RWPE1 (cell line): ENCODE results near the gene PIGO.
A peak's percentile ranks its signal among the peaks of the same experiment; 100 is the strongest.

Experiments
- CTCF ChIA-PET: fragments of 350-600 bp; sonication (Branson Sonifier 250); formaldehyde crosslinking; extraction: SDS; loops from one replicate; lab custom pipeline; 2021; lab: Yijun Ruan, JAX
- POLR2A ChIA-PET: fragments of 400-600 bp; formaldehyde crosslinking; extraction: SDS; loops from one replicate; lab custom pipeline; 2020; ENCODE audit warnings: antibody characterized with exemption; ENCODE audit not compliant: low non-redundant PET; lab: Yijun Ruan, JAX
- DNase-seq: peaks from one replicate; pipeline ENCODE4 v3.0.0; 2012; ENCODE audit warnings: low spot score
- H3K27ac ChIP-seq: fragments of 450-650 bp; 2 replicates; pipeline ENCODE4 v1.5.1; 2017
- CTCF ChIP-seq: fragments of 450-650 bp; conservative IDR thresholded peaks from 2 replicates; pipeline ENCODE4 v1.5.1; 2017; ENCODE audit warnings: low read depth, mild to moderate bottlenecking

PIGO gene

GRCh38 chr9:35096035-35096849, at the start of gene PIGO:
PIGO (minus strand) TSS chr9:35096591; CDS start chr9:35095565, 1,026 bp downstream.
- peak; percentile 87 for DNase-seq
- ChIA-PET POLR2A (interaction anchor here (0.5 to 1.6 kb wide), 4 partner anchors 16 to 203 kb away, joined by 3 to 5 read pairs (median 4); partner anchors contain the start of gene FANCG), CTCF (interaction anchor here (0.6 to 4.0 kb wide), 9 partner anchors 10 to 1380 kb away, joined by 3 to 15 read pairs (median 5); partner anchors contain the start of genes FANCG and VCP)
- peak; percentile 99 for TF ChIP-seq CTCF
- H3K27ac ChIP-seq, result peak within 1 kb of the TSS; percentile 91

DNA sequence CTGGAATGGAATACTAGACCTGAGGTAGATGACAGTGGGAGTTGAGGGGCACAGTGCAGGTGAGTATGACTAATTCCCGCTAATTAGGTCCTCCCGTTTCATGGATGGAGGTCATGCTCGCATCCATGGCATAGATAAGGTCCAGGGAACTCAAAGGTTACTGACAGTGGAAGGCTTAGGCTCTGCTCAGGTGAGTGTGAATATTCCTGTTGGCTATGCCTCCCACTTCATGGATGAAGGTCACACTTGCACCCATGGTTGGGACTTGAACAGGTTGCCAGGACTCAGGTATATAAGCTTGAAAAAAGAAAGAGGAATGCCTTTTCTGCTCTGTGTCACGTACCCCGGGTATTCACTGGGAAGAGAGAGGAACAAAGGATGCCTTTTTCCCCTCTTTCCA, 45.6 kb upstream of the PIGO start:
- no peak for DNase-seq
- CTCF ChIA-PET, result interaction anchor here (0.6 kb wide), 1 partner anchor 37 kb away, joined by 9 read pairs; no protein-coding TSS in a partner anchor
- TF ChIP-seq CTCF, result no peak
- POLR2A ChIA-PET, result no interaction called here
- H3K27ac ChIP-seq, result no peak overlapping the region

- CTCF ChIA-PET, result interaction anchor here (0.7 kb wide), 1 partner anchor 1533 kb away, joined by 4 read pairs; no protein-coding TSS in a partner anchor
- DNase-seq, result no peak
- no peak for TF ChIP-seq CTCF
- no peak overlapping the region for H3K27ac ChIP-seq
- POLR2A ChIA-PET, result no interaction called here
Observed at GRCh38 chr9:35140093-35140492, 43.7 kb upstream of the PIGO start.

GRCh38 chr9:35136866-35137265, 40.5 kb upstream of the PIGO start:
- ChIA-PET POLR2A (no interaction called here), CTCF (interaction anchor here (1.0 kb wide), 1 partner anchor 18 kb away, joined by 3 read pairs; no protein-coding TSS in a partner anchor)
- no peak for TF ChIP-seq CTCF
- DNase-seq, result no peak
- no peak overlapping the region for H3K27ac ChIP-seq

DNA sequence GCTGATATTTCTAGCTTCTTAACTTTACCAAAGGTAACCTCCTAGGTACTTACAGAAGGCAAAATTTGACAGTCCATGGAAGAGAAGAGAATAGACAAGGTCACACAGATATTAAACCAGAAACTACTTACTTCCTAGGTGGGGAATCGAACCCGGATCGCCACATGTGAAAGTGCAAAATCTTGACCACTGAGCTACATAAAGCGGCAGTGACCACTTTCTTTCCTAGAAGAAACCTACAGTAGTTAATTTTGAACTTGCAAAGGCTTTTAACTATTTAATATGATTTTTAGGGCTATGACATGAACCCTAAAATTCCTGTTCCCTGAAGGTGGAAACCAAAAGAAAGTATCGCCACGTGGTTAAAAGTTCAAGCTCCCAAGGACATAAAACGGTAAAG, 39.6 kb upstream of the PIGO start:
- POLR2A ChIA-PET, result no interaction called here
- H3K27ac ChIP-seq, result no peak overlapping the region
- CTCF ChIA-PET, result interaction anchor here (0.7 to 1.0 kb wide), 3 partner anchors 17 to 127 kb away, joined by 3 to 4 read pairs (median 3); no protein-coding TSS in a partner anchor
- DNase-seq, result no peak
- TF ChIP-seq CTCF, result no peak

DNA sequence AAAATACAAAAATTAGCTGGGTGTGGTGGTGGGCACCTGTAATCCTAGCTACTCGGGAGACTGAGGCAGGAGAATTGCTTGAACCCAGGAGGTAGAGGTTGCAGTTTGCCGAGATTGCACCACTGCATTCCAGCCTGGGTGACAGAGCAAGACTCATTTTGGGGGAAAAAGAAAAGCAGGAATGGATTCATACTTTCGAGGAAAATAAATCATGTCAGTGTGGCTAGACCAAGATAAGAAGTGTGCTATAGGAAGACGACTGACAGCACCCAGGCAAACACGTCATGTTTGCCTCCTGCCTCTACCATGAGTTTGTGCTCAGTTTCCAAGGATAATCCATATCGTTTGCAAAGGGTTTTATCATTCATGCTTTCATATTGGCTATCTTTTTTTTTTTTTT, 38.5 kb upstream of the PIGO start:
- H3K27ac ChIP-seq, result no peak overlapping the region
- no peak for TF ChIP-seq CTCF
- DNase-seq, result no peak
- ChIA-PET POLR2A (no interaction called here), CTCF (no interaction called here)
